Adrenal gland (tissue), 12 donors: ENCODE data around the gene HPS1. TPM values are rescaled to one million over a fixed set of nuclear protein-coding genes. Genes with fewer than 3 reads are reported as not detected.

Experiments
- DNase-seq, 7 donors: peaks; one replicate each; pipeline ENCODE4 v3.0.0-alpha.2; 2019 to 2020
- H3K27ac ChIP-seq, 5 donors: fragments of 200-600 bp; sonication (generic) in 4 of 5; 1 replicate in 3 of 5; 2 replicates in 2 of 5; pipeline versions ENCODE4 v1.5.1 to v1.8.0; 2016 to 2020; ENCODE audit warnings: mild to moderate bottlenecking in 1 of 5
- H3K27me3 ChIP-seq: fragments of 200-600 bp; 2 replicates; pipeline ENCODE4 v1.8.0; 2021
- H3K36me3 ChIP-seq, 2 donors: fragments of 200-600 bp; replicated peaks in 1 of 2; 1 replicate in 1 of 2; 2 replicates in 1 of 2; pipeline versions ENCODE4 v1.5.1 to v1.8.0; 2018 to 2022
- H3K4me1 ChIP-seq, 2 donors: fragments of 200-600 bp; replicated peaks in 1 of 2; 1 replicate in 1 of 2; 2 replicates in 1 of 2; pipeline versions ENCODE4 v1.5.1 to v1.8.0; 2018 to 2021
- H3K4me3 ChIP-seq, 4 donors: fragments of 200-600 bp; sonication (generic) in 3 of 4; one replicate each; pipeline ENCODE4 v1.5.1; 2016 to 2018
- H3K9me3 ChIP-seq, 3 donors: fragments of 200-600 bp; sonication (generic) in 1 of 3; replicated peaks in 1 of 3; 1 replicate in 2 of 3; 2 replicates in 1 of 3; pipeline versions ENCODE4 v1.5.1 to v1.8.0; 2016 to 2021
- POLR2A ChIP-seq, 2 donors: fragments of 450-650 bp; IDR thresholded peaks; one replicate each; pipeline ENCODE4 v1.6.1; 2017; ENCODE audit warnings: antibody characterized with exemption in 2 of 2, mild to moderate bottlenecking in 2 of 2, moderate library complexity in 1 of 2
- WGBS, 4 donors: extraction: QIAGEN DNeasy Blood & Tissue Kit in 2 of 4; methylation state at CpG; one replicate each; pipeline versions ENCODE4 v1.1.5 to v1.1.7; 2013 to 2017; 5-methylcytosine and 5-hydroxymethylcytosine counted together
- intact Hi-C, 2 donors: fragments of 100-400 bp; cut with DNase I; formaldehyde crosslinking; loops; one replicate each; pipeline versions ENCODE4 v1.14.1 to v1.15.0; 2022 to 2023
- polyA plus RNA-seq, 3 donors: library from polyadenylated mRNA; stranded (reverse); fragments of 200-250 nt in 2 of 3; fragments of 350-450 nt in 1 of 3; fragmentation: Illumina TruSeq in 1 of 3; extraction: RNeasy Lipid Tissue Mini Kit (QIAGEN cat#74804) in 1 of 3; gene quantifications; one replicate each; pipeline ENCODE4 v1.2.3, GENCODE V29; 2013 to 2014
- total RNA-seq, 9 donors: library from RNA; depleted of rRNA in 4 of 9; stranded (reverse); fragments of >200 nt in 4 of 9; fragments of 120-200 nt in 1 of 9; fragmentation: NEBNext Ultra II Directional in 1 of 9; extraction: Animal tissue kit (Norgen Biotek cat#: 25700) in 1 of 9; gene quantifications; one replicate each; pipeline versions ENCODE4 v1.1.0 to v1.2.4, GENCODE V29; 2013 to 2023
- TF ChIP-seq, protein P1 (sequence below), 6 experiments: fragments of 450-650 bp in 4 of 6; fragments of 200-600 bp in 2 of 6; sonication (generic) in 1 of 6; IDR thresholded peaks; 1 replicate in 5 of 6; 2 replicates in 1 of 6; pipeline versions ENCODE4 v1.5.1 to v1.8.0; 2016 to 2021; ENCODE audit warnings: antibody characterized with exemption in 6 of 6, mild to moderate bottlenecking in 2 of 6, moderate library complexity in 1 of 6
- donor health status: healthy with polysubstance abuse.
- donor health status: Bipolar disorder and iron deficiency.
- donor health status: DM: yes; HTN: yes; CAD: no.
- donor health status: DM: no; HTN: no; CAD: no.
- donor health status: DM: no; HTN: no; CAD: no.
- donor health status: DM: yes; HTN: yes; CAD: no.

Gene HPS1
- total and polyA plus RNA-seq, 12 donors: 28.6 to 95.6 (median 70.3) TPM

DNA sequence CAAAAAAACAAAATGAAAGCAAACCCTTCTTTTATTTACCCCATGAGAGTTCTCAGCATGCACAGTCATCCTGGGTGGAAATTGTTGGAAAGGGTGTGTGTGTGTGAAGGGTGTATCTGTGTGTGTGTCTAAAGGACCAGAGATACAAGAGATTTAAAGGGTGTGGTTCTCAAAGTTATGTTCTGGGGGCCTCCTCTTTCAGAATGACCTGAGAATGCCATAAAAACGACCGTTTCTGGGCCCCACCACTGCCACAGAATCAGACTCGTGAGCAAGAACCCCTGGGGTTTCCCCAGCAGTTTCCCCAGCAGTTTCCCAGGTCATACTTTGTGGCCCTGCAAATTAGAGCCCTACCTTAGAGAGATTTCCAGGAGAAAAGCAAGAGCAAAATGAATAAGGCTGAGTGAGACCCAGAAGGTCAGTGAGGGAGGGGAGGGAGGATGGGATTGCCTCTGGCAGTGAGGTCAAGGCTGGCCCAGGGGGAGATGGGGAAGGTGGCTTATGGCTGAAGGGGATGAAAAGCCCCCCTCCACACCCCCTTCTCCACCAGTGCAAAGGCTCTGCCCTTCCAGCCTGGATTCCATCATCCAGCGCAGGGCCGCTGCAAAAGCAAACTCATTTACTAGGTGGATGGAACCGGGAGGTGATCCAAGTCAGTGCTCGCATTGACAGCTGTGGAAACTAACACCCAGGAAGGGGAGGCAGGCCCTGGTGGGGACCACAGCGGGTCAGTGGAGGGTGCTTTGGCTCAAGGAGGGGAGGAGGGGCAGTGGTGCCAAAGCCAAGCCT is 42.0 kb downstream of the HPS1 start:
- intact Hi-C loops: no loop called here

DNA sequence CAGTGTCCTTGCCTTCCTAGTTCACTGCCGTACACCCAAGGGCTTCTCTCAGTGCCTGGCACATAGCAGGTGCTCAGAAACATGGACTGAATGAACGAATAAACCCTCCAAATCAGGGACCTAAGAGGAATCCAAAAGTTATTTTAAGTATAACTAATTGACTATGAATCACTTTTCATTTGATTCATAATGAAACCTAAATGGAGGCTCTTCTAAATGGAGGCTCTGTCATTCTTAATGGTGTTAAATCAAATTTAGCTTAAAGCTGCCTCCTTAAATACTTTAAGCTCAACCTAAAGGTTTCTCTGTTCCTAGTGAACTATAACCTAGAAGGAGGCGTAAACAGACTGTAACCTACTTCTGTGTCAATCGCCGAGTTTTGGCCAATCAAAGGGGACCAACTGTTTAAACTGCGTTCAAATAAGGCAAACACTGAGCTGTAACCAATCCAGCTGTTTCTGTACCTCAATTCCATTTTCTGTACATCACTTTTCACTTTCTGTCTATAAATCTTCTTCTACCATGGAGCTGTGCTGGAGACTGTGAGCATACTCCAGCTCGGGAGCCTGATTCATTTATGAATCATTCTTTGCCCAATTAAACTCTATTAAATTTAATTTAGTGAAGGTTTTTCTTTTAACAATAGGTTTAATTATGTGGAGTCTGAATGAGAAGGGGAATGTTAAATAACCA is 42.8 kb downstream of the HPS1 start:
- H3K9me3 ChIP-seq: no peaks in the 10 kb centered on the region
- TF ChIP-seq POLR2A (IDR thresholded peaks at IDR 0.05): no peak
- TF ChIP-seq, protein P1, sequence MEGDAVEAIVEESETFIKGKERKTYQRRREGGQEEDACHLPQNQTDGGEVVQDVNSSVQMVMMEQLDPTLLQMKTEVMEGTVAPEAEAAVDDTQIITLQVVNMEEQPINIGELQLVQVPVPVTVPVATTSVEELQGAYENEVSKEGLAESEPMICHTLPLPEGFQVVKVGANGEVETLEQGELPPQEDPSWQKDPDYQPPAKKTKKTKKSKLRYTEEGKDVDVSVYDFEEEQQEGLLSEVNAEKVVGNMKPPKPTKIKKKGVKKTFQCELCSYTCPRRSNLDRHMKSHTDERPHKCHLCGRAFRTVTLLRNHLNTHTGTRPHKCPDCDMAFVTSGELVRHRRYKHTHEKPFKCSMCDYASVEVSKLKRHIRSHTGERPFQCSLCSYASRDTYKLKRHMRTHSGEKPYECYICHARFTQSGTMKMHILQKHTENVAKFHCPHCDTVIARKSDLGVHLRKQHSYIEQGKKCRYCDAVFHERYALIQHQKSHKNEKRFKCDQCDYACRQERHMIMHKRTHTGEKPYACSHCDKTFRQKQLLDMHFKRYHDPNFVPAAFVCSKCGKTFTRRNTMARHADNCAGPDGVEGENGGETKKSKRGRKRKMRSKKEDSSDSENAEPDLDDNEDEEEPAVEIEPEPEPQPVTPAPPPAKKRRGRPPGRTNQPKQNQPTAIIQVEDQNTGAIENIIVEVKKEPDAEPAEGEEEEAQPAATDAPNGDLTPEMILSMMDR (IDR thresholded peaks at IDR 0.05): no peak
- 69 to 78% (median 76%) methylated on average over 7 of the region's 7 CpGs for WGBS, 4 donors
- no peaks in the 10 kb centered on the region for H3K36me3 ChIP-seq
- peaks cover 0 to 12% of the 10 kb centered on the region in 2 donors for H3K4me1 ChIP-seq
- H3K4me3 ChIP-seq: no peak overlapping the region
- no peak for DNase-seq
- intact Hi-C loops: no loop called here
- H3K27ac ChIP-seq: peak overlapping the region in 1 of 5 donors; percentile 36
- H3K27me3 ChIP-seq: no peaks in the 10 kb centered on the region

More for the DNA sequence above, 42.0 kb downstream of the HPS1 start:
- no peak for DNase-seq
- WGBS, 4 donors: 69 to 82% (median 76%) methylated on average over 8 of the region's 8 CpGs
- no peak overlapping the region for H3K4me3 ChIP-seq
- TF ChIP-seq POLR2A (IDR thresholded peaks at IDR 0.05): no peak
- TF ChIP-seq, protein P1 (IDR thresholded peaks at IDR 0.05): no peak
- peaks cover 0 to 12% of the 10 kb centered on the region in 2 donors for H3K4me1 ChIP-seq
- no peaks in the 10 kb centered on the region for H3K27me3 ChIP-seq
- no peaks in the 10 kb centered on the region for H3K9me3 ChIP-seq
- H3K36me3 ChIP-seq: no peaks in the 10 kb centered on the region
- peak overlapping the region in 1 of 5 donors; percentile 40 for H3K27ac ChIP-seq

DNA sequence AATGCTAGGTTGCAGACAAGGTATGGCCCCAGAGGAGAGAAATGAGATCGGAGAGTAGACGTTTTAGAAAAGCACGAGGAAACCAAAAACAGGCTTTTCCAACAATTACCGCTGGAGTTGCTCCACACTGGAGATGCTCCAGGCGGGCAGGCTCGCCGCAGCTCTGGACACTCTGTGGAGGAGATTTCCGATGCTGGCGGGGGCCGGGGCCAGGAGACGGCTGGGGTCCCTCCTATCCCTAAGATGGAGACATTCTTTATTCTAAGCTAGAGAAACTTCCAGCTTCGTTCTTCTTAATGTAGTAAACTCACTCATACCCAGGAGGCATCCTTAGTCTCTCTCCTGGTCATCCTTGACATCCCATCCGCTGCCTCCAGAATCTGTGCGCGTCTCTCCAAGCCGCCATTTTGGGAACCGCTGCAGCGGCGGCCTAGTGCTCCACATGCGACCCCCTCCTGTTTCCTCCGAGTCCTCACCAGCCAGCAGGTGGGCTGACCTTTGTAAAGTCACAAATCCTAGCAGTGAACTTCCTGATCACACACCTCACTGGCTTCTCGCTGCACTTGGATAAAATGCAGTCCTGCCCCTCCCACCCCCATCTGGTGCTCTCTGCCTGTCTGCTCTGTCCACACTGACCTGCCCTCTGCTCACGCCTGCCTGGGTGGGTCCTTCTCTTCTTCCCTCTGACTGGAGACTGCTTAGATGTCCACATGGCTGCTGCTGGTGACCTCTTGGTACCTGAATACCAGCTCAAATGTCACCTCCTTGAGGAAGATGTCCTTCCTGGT is 43.6 kb downstream of the HPS1 start:
- intact Hi-C loops: no loop called here
- Histone ChIP-seq H3K4me3 (no peak overlapping the region), H3K4me1 (peaks cover 0 to 12% of the 10 kb centered on the region in 2 donors), H3K27ac (no peak overlapping the region), H3K9me3 (no peaks in the 10 kb centered on the region), H3K36me3 (no peaks in the 10 kb centered on the region), H3K27me3 (no peaks in the 10 kb centered on the region)
- no peak for DNase-seq
- 95 to 97% (median 96%) methylated on average over 23 of the region's 23 CpGs for WGBS, 4 donors
- TF ChIP-seq, protein P1 (IDR thresholded peaks at IDR 0.05): no peak
- no peak for TF ChIP-seq POLR2A (IDR thresholded peaks at IDR 0.05)

DNA sequence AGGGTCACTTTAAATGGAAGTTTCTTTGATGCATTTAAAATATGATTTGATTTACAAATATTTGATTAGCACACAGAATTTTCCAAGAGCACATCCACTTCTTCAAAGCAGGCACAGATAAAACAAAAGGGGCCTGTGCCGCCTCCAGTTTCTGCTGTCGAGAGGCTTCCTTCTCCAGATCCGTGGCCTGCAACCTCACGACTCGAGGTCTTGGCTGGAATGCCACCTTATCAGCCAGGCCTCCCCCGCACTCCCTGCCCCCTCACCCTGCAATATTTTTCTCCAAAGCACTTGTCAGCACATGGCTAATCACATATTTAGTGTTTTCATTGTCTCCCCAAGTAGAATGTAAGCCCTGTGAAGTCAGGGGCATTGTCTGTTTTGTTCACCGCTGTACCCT is 44.3 kb downstream of the HPS1 start:
- Histone ChIP-seq H3K36me3 (no peaks in the 10 kb centered on the region), H3K27me3 (no peaks in the 10 kb centered on the region), H3K4me1 (peaks cover 0 to 12% of the 10 kb centered on the region in 2 donors), H3K27ac (no peak overlapping the region), H3K4me3 (no peak overlapping the region), H3K9me3 (no peaks in the 10 kb centered on the region)
- no peak for TF ChIP-seq POLR2A (IDR thresholded peaks at IDR 0.05)
- TF ChIP-seq, protein P1 (IDR thresholded peaks at IDR 0.05): no peak
- intact Hi-C loops: no loop called here
- 70 to 82% (median 80%) methylated on average over 7 of the region's 7 CpGs for WGBS, 4 donors
- DNase-seq: no peak
